Stomach (tissue), 9 donors: Measurements from ENCODE around the gene USP36. TPM values are rescaled to one million over a fixed set of nuclear protein-coding genes. Genes with fewer than 3 reads are reported as not detected.

Experiments used
- DNase-seq, 2 donors: peaks; one replicate each; pipeline versions ENCODE4 v3.0.0 to v3.0.0-alpha.2; 2013 to 2019
- H3K27ac ChIP-seq, 5 donors: fragments of 200-600 bp in 4 of 5; sonication (generic) in 4 of 5; one replicate each; pipeline ENCODE4 v1.5.1; 2013 to 2019; ENCODE audit warnings: mild to moderate bottlenecking in 1 of 5, moderate library complexity in 1 of 5
- H3K27me3 ChIP-seq, 3 donors: fragments of 200-600 bp; sonication (generic); one replicate each; pipeline ENCODE4 v1.5.1; 2017 to 2019; ENCODE audit warnings: mixed run types in 1 of 3
- H3K36me3 ChIP-seq, 4 donors: fragments of 200-600 bp; sonication (generic); 1 replicate in 3 of 4; 2 replicates in 1 of 4; pipeline ENCODE4 v1.5.1; 2016 to 2019
- H3K4me1 ChIP-seq, 4 donors: fragments of 200-600 bp; sonication (generic); one replicate each; pipeline ENCODE4 v1.5.1; 2016 to 2019
- H3K4me3 ChIP-seq, 4 donors: fragments of 200-600 bp; sonication (generic) in 3 of 4; one replicate each; pipeline ENCODE4 v1.5.1; 2016 to 2019; ENCODE audit warnings: mild to moderate bottlenecking in 1 of 4
- H3K9me3 ChIP-seq, 4 donors: fragments of 200-600 bp; sonication (generic); one replicate each; pipeline ENCODE4 v1.5.1; 2016 to 2019
- CTCF ChIP-seq, 7 experiments: fragments of 450-650 bp in 4 of 7; fragments of 200-600 bp in 3 of 7; sonication (generic) in 3 of 7; IDR thresholded peaks; one replicate each; pipeline ENCODE4 v1.5.1; 2016 to 2019; ENCODE audit warnings: antibody characterized with exemption in 7 of 7, control low read depth in 2 of 7, mild to moderate bottlenecking in 1 of 7
- EP300 ChIP-seq: sonication (generic); formaldehyde crosslinking; IDR thresholded peaks from one replicate; pipeline ENCODE4 v1.6.1; 2017; ENCODE audit warnings: antibody characterized with exemption
- POLR2A ChIP-seq, 4 donors: fragments of 450-650 bp; IDR thresholded peaks; one replicate each; pipeline ENCODE4 v1.6.1; 2016; ENCODE audit warnings: antibody characterized with exemption in 4 of 4, control low read depth in 2 of 4, mild to moderate bottlenecking in 1 of 4, moderate library complexity in 1 of 4
- POLR2AphosphoS5 ChIP-seq, 3 donors: sonication (generic); formaldehyde crosslinking; IDR thresholded peaks; one replicate each; pipeline ENCODE4 v1.6.1; 2016; ENCODE audit warnings: antibody characterized with exemption in 3 of 3
- WGBS, 5 donors: extraction: QIAGEN DNeasy Blood & Tissue Kit in 3 of 5; methylation state at CpG; one replicate each; pipeline versions ENCODE4 v1.1.5 to v1.1.7; 2013 to 2018; 5-methylcytosine and 5-hydroxymethylcytosine counted together
- intact Hi-C: fragments of 100-400 bp; cut with DNase I; formaldehyde crosslinking; loops from one replicate; pipeline ENCODE4 v1.15.1; 2023; ENCODE audit warnings: low total_unique reads
- polyA plus RNA-seq, 3 donors: library from polyadenylated mRNA; stranded (reverse); fragments of 200-250 nt; gene quantifications; one replicate each; pipeline ENCODE4 v1.2.3, GENCODE V29; 2013
- total RNA-seq, 5 donors: library from RNA; depleted of rRNA; stranded (reverse); fragments of >200 nt; gene quantifications; one replicate each; pipeline versions ENCODE4 v1.1.0 to v1.2.3, GENCODE V29; 2014 to 2016
- donor health status: healthy with polysubstance abuse.
- donor health status: Bipolar disorder and iron deficiency.
- donor health status: healthy.

The USP36 gene
- total and polyA plus RNA-seq, 8 donors: 14.2 to 106 (median 34.8) TPM

DNA sequence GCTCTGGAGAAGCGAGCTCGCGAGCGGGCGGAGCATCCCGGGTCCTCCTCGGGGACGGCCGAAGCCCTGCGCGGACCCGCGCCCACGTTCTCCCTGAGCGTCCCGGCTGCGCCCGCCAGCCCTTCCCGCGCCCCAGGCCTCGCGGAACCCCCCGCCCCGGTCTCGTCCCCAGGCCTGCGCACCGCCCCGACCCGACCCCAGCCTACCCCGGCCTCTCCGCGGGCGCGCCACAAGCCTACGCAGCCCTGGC lies 159 bp downstream of the USP36 start:
- Histone ChIP-seq H3K36me3 (peaks cover 21 to 26% (median 26%) of the 10 kb centered on the region in 4 donors), H3K27me3 (no peaks in the 10 kb centered on the region), H3K9me3 (no peaks in the 10 kb centered on the region), H3K4me3 (peak overlapping the region; percentile 68 to 98 (median 78)), H3K4me1 (peaks cover 19 to 41% (median 29%) of the 10 kb centered on the region in 4 donors), H3K27ac (peak overlapping the region; percentile 96 to 100 (median 97))
- no peak for DNase-seq
- 0 to 2% (median 0%) methylated on average over 6 to 35 of the region's 35 CpGs for WGBS, 5 donors
- intact Hi-C loops: no loop called here
- TF ChIP-seq POLR2AphosphoS5 (IDR thresholded peaks at IDR 0.05) (no peak), EP300 (no peak), CTCF (IDR thresholded peaks at IDR 0.05) (no peak), POLR2A (IDR thresholded peaks at IDR 0.05) (no peak)

- Histone ChIP-seq H3K4me3 (peak overlapping the region; percentile 68 to 98 (median 78)), H3K9me3 (no peaks in the 10 kb centered on the region), H3K4me1 (peaks cover 19 to 41% (median 29%) of the 10 kb centered on the region in 4 donors), H3K27ac (peak overlapping the region; percentile 96 to 100 (median 97)), H3K27me3 (no peaks in the 10 kb centered on the region), H3K36me3 (peaks cover 26 to 32% (median 31%) of the 10 kb centered on the region in 4 donors)
- WGBS, 5 donors: 0 to 1% (median 1%) methylated on average over 27 to 73 of the region's 73 CpGs
- DNase-seq: peak; percentile 51 to 77
- TF ChIP-seq CTCF (IDR thresholded peaks at IDR 0.05) (no peak), POLR2A (IDR thresholded peaks at IDR 0.05) (no peak), POLR2AphosphoS5 (IDR thresholded peaks at IDR 0.05) (peak in 2 of 3 donors; percentile 14 to 62), EP300 (no peak)
- intact Hi-C loops: no loop called here
These were observed 668 bp downstream of the USP36 start for GRCh38 chr17:78839762-78840529.

GRCh38 chr17:78839235-78839761 lies 1.3 kb downstream of the USP36 start:
- Histone ChIP-seq H3K9me3 (no peaks in the 10 kb centered on the region), H3K4me3 (peak overlapping the region; percentile 68 to 98 (median 78)), H3K4me1 (peaks cover 19 to 41% (median 29%) of the 10 kb centered on the region in 4 donors), H3K27me3 (no peaks in the 10 kb centered on the region), H3K27ac (peak overlapping the region; percentile 96 to 100 (median 97)), H3K36me3 (peaks cover 33 to 38% (median 37%) of the 10 kb centered on the region in 4 donors)
- TF ChIP-seq POLR2AphosphoS5 (IDR thresholded peaks at IDR 0.05) (no peak), EP300 (no peak), CTCF (IDR thresholded peaks at IDR 0.05) (no peak), POLR2A (IDR thresholded peaks at IDR 0.05) (no peak)
- intact Hi-C loops: no loop called here
- 8 to 14% (median 12%) methylated on average over 11 of the region's 11 CpGs for WGBS, 5 donors
- DNase-seq: no peak

DNA sequence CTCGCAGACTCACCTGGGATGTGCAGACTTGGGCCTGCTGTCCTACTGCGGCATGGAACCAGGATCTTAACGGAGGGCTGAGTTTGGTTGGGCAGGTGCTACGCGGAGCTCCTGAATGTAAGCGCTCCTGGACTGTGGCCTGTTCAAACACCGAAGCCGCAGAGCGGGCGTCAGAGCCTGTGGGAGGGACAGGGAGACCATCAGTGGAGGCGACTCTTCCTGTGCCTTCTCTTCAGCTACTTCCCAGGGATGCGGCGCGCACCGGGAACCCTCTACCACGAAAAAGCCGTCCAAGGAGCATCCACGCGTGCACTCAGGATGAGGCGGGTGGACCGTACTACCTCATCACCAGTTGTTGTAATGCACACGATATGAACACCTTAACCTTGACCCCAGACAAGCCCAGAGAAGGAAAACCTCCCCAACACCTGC lies 2.0 kb downstream of the USP36 start:
- WGBS, 5 donors: 33 to 68% (median 44%) methylated on average over 21 to 22 of the region's 22 CpGs
- intact Hi-C loops: no loop called here
- TF ChIP-seq CTCF (IDR thresholded peaks at IDR 0.05) (no peak), POLR2A (IDR thresholded peaks at IDR 0.05) (no peak), EP300 (no peak)
- Histone ChIP-seq H3K9me3 (no peaks in the 10 kb centered on the region), H3K27me3 (no peaks in the 10 kb centered on the region), H3K36me3 (peaks cover 38 to 45% (median 45%) of the 10 kb centered on the region in 4 donors), H3K4me3 (peak overlapping the region in 2 of 4 donors; percentile 76 to 79), H3K4me1 (peaks cover 19 to 41% (median 29%) of the 10 kb centered on the region in 4 donors), H3K27ac (peak overlapping the region in 4 of 5 donors; percentile 96 to 100 (median 98))
- DNase-seq: peak; percentile 54 to 82
